GM21390 (cell line): ENCODE results near the gene INHBA.

Experiments used
- ATAC-seq: cut with Tn5 transposase; IDR thresholded peaks from one replicate; pipeline ENCODE4 v1.9.1; 2021; ENCODE audit not compliant: unreplicated experiment

INHBA gene

DNA sequence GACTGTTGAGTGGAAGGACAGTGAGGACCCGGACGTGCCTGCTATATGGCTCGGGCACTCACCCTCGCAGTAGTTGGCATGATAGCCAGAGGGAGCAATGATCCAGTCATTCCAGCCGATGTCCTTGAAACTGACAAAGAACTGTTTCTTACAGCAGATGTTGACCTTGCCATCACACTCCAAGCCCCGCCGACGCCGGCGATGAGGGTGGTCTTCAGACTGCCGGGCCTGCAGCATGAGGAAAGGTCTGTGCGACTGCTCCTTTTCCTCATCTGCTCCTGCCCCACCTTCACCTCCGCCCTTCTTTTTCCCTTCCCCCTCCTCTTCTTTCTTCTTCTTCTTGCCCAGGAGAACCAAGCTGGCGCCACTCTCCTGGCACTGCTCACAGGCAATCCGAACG is 13.1 kb downstream of the INHBA start:
- ATAC-seq = no peak

DNA sequence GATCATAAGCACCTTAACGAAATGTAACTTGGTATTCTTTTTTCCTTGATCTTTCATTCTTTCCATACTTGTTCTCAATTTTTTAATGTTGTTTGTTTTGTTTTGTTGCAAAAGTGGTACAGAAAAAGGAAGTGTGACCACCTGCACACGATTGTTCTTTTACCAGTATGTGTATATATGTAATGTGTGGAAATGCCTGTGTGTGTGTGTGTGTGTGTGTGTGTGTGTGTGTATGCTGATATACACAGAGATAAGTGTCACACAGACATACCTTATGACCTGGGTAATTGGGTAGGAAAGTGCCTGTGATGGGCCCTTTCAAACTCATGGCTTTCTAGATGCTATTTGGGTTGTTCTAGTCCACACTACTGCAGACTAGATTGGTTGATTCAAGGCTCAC is 14.0 kb downstream of the INHBA start:
- no peak for ATAC-seq

DNA sequence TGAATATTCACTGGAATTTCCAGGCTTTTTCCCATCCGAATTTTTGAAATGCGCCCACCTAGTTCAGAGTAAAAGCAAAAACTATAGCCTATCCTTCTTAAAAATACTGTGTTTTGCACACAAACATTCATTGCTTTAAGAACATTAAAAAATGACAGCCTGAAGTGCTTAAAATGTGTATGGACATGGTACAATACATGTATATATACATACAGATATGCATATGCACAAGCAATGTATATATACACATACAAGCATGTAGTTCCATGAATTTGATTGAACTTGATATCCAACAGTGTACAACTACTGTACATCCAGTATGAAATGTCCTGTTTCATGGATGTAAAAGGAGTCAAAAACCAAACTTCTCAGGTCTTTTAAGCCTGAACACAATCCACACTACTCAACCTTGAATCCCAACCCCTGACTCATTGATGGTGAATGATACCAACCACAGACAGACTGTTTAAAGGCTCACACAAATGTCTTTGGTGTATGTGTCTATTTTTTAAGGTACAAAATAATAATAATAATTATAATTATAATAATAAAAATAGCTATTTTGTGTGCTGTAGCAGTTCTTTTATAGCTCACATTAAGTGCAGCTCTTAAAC is 14.8 kb downstream of the INHBA start:
- ATAC-seq = no peak

DNA sequence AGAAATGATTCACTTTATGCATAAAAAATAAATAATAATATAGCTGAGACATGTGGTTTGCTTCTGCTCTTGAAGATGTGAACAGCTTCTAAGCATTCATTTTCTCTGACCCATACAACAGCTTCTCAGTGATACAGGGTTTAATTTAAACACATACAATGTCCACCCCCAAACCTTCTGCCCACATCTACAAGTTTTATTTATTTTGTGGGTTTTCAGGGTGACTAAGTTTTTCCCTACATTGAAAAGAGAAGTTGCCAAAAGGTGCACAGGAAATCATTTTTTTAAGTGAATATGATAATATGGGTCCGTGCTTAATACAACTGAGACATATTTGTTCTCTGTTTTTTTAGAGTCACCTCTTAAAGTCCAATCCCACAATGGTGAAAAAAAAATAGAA is 17.2 kb downstream of the INHBA start:
- no peak for ATAC-seq

DNA sequence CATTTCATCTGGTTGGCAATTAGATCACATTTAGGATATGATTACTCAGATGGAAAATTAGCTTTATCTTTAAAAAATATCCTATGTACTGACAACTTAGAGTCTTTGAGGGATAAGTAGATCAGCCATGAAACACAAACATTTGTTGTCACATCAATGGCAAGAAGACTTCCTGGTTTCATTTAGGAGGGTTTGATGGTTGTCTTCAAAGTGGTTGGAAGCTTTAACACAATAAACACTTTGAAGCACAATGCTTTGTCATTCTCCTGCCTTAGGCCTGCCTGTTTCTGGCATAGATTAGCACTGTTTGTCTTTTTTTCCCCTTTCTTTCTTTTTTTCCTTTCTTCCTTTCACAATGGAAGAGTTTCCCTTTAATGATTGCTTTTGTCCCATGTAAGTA is 20.5 kb downstream of the INHBA start:
- ATAC-seq = no peak

DNA sequence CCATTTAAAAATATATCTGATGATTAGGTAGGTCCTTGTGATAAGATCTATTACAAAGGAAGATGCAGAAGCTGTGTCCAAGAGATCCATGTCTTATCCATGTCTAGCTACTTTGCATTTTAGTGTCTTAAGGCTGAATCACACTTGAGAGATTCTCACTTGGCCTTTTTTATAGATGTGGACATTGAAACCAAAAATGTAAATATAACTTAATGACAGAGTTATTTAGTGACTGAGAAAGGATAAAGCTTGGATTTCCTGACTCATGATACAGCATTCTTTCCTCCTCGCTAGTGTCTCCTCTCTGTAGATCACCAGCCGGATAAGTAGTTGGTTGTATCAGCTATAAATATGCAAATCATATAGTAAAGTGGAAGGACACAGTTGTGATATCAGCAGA is 23.3 kb downstream of the INHBA start:
- ATAC-seq = no peak

DNA sequence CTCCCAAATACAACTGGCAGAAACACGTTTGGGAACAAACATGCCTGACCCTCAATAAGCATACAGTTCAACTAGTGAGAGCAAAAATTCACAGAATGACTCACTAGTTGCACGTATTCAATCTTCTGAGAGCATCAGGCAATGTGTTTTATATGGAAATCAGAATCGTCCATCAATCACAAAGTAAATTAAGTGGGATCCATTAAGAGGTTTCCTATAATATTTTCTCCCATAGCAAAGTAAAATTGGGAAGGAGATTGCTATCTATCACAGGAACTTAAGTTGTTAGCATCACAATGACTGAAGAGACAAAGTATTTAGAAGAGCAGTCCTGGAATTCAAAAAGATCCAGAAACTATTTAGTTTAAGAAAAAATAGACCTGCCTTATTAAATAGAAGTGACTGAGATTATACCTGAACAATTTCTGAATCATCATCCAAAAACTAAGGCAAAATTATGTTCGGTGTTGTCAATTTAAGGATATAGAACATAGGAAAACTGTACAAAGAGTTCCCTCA is 28.3 kb downstream of the INHBA start:
- no peak for ATAC-seq

DNA sequence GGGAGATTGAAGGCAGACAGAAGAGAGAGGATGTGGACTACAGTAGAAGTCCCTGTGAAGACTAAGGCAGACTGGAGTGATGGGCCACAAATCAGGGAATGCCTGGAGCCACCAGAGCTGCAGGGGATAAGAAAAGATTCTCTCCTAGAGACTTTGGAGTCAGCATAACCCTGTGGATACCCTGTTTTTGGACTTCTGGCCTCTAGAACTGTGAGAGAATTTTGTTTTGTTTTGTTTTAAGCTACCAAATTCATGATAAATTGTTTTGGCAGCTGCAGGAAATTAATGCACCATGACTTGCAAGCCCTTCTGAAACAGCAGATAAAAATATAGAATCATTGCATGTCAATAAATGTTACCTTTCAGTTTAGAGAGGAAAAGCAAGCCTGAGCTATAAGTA is 41.3 kb downstream of the INHBA start:
- ATAC-seq = no peak

DNA sequence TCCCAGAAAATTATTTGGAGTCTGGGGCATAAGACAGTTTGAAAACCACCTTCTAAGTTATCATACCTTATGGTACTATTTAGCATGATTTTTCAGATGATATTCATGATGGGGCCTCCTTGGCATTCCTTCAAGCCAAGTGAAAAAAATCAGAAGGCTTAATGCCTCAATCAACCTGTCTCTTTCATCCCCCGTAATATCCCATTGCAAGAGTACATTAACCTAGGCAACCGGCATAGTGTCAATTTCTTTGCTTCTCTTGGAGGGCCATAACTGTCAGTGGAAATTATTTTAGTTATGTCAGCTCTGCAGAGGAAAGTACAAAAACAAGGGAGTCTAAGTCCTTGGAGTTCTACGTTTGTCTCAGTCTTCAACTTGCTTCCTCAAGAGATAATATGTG is 43.4 kb downstream of the INHBA start:
- no peak for ATAC-seq

DNA sequence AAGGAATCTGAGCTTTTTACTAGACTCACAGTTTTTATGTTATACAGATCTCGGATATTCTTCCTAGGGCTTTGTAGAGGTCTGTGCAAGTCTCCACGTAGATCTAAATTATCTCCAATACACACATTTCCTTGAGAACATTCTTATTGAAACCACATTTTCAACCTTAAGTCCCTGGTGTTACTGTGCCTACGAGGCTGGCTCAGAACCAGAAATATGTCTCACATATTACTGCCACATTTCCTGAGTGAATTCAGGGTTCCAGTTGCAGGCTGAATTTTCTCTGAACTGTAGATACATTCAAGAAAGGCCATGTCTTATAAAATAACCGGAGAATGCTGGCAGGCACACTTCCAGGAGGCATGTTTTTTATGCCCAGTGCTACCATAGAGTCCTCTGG is 46.5 kb downstream of the INHBA start:
- ATAC-seq = no peak

DNA sequence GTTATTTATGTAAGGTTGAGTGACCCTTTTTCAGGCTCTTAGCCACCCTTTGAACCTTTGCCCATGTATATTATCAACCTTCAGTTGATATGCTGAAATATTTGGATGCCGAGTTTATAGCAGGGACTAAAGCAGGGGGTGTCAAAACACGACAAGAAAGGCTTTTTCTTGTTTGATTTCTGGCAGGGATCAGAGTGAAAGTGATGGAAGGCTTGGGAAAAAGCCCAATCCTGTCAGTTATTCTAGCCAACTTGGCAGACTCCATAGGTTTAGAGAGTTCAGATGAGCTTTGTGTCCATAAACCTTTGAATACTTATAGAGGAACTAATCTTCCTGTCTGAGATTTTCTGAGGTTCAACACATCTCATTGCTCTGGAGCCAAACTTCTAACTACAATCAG is 47.5 kb downstream of the INHBA start:
- no peak for ATAC-seq

DNA sequence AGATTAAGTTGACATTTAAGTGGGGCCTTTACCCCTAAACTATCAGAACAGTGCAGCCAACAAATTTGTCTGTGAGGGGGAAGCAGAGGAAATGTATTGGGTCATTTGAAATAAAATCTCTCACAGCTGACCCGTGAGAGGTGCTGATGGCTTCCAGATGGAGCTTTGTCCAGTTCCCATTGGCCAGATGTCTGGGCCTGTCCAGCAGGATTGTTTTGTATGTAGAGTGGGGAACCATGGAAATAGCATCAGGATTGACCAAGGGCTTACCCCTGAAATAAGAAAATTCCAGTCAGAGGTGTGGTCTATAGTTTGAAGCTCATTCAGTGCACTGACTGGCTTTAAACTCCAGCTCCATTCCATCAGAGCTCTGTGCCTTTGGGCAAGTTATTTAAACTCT is 50.6 kb downstream of the INHBA start:
- no peak for ATAC-seq

DNA sequence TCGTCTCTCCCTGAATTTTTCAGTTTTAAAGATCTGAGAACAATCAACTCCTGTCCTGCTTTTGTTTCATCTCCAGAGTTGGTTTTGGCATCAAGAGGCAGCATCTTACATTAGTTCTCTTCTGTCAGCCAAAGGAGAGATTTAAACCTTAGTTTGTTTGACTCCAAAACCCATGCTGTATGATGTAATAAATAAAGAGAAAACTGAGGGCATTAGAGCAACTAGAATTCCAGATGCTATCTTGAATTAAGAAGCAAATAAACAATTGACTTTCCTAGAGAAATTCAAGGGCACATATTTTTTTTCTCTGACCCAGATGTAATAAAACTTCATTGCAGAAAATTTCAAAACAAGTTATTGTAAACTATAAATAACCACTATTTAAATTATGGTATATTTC is 54.4 kb downstream of the INHBA start:
- no peak for ATAC-seq

DNA sequence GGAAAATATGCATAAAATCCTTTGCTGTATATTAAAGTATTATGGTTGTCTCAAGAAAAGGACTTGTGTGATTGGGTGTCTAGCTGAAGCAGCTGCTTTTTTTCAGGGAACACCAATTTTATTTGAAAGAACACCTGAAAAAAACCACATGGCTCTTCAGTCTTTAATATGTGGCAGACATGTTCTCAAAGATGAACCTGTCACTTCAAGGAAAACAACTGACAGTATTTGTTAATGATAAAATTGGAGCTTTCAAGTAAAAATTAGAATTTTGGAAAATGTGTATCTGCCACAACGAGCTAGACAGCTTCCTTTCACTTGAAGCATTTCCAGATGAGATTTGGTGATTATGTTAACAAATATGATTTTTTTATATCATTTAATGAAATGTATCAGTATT is 59.3 kb downstream of the INHBA start:
- ATAC-seq = no peak

DNA sequence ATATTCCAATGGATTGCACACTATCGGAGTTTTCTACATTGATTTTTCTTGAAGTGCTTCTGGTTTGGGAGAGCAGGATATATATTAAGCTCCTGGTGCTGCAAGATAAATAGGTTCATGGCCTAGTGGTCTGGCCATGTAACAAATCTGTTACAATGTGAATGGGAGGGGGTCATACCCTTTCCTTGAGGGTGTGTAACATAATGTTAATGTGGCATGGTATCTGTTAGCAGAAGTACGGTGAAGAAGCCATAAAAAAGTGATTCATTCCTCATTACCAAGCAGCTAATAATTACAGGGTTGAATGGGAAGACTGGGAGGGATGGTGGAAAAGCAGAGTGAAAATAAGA is 61.2 kb downstream of the INHBA start:
- ATAC-seq = no peak

DNA sequence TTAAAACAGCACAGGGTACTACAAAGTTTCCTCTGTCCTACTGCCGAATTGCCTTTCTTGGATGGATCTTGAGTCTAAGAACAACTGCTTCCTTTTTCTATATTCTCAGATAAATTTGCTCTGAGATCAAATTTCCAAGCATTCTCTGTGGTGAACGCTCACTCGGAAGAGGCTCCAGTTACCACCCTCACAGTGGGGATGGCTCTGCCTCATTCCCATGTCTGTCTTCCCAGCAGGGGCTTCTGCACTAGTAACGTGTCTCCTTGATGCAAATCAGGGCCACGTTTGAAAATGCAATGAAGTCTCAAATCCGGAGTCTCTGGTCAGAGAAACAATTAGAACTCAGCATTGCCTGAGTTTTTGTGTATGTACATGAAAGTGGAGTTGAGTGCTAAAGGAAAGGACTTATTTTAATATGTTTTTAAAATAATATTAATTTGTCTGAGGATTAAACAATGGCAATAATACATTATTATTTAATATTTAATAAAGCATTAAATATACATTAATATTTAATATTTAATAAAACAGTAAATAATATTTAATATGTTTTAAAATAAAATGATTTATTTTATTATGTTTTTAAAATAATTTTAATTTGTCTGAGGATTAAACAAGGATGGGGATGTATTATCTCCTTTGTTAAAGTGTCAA is 61.8 kb downstream of the INHBA start:
- no peak for ATAC-seq

DNA sequence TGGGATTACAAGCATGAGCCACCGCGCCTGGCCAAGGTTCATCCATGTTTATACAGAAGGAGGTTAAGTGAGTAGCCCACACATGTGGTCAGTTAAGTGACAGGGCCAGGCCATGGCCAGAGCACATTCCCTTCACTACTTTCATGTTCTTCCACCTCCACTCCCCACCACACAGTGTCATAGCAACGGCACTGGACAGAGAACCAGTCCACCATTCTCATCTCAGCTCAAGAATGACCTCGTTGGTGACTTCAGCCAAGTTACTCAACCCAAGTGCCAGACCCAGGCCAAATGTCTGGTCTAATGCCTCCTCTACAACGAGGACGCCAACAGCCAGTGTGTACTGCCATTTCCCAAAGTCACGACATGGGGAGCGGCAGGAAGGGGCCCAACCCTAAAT is 62.4 kb downstream of the INHBA start:
- ATAC-seq = no peak

DNA sequence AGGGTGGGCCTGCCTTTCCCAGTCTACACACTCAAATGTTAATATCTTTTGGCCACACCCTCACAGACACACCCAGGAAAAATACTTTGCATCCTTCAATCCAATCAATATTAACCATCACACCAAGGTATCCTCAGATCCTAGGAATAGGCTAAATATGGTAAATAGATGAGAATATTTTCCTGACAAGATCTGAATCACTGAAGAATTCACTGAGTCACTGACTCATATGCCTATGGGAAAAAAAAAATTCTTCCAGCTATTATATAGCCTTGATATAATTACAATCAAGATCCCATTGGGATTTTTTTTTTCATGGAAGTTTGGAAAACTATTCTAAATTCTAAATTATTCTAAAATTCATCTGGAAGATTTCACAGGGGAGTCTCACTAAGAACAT is 65.8 kb downstream of the INHBA start:
- no peak for ATAC-seq
